ENCODE data around the gene C6orf141.
A peak's percentile ranks its signal among the peaks of the same experiment; 100 is the strongest.

C6orf141 gene

GRCh38 chr6:49540614-49541013, 9.9 kb upstream of the C6orf141 start:
- DNase-seq = no peak

- no peak for DNase-seq
These were observed 9.2 kb upstream of the C6orf141 start for GRCh38 chr6:49541210-49541724.

- no peak for DNase-seq
These were observed 8.5 kb upstream of the C6orf141 start for GRCh38 chr6:49541936-49542335.

DNA sequence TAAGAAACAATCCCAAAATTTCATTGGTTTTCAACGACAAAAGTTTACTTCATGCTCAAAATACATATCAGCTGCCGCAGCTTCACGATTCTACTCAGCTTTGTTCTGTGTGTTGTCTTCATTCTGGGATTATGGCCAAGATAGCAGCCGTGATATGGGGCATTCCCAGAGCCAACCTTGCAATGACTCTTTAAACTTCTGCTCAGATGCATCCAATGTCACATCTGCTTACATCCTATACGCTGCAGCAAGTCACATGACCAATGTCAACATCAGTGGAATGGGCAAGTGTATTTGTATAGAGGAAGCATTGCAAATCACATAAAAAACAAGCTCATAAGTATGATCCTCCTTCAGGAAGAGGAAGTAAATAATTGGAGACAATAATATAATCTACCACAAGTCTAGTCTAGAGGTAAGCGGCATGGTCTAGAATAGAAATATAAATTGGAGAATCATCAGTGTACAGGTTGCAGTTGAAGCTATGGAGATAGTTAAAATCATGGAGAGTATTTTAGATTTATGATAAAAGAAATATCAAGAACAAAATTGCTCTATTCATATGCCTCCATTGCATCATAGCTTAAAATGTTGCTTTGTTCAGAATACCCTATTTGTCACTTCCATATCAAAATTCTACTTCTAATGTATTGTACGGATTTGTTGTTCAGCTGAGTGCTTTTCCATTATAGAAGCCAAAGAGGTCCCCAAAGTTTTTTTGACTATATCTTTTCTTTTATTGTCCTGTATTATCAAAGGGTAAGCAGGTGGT, 7.2 kb upstream of the C6orf141 start:
- DNase-seq = no peak

DNA sequence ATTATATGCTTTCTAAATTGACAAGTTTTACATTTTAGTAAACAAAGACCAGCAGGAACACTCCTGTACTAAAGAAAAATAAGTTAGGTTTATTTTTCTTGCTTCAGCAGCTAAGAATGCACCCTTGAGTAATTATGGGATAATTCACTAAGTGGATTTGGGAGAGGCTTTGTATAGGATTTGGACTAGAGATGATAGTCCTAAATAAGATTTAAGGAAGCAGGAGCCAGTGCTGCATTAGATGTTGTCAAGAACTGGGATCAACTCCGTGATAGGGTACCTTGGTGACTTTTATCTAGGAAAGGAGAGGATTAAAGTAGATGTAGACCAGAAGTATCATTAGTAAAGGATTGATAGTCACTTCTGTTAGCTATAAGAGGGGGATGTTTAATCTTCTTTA, 4.1 kb upstream of the C6orf141 start:
- no peak for DNase-seq

GRCh38 chr6:49548613-49549304, 1.7 kb upstream of the C6orf141 start:
- DNase-seq = no peak

DNA sequence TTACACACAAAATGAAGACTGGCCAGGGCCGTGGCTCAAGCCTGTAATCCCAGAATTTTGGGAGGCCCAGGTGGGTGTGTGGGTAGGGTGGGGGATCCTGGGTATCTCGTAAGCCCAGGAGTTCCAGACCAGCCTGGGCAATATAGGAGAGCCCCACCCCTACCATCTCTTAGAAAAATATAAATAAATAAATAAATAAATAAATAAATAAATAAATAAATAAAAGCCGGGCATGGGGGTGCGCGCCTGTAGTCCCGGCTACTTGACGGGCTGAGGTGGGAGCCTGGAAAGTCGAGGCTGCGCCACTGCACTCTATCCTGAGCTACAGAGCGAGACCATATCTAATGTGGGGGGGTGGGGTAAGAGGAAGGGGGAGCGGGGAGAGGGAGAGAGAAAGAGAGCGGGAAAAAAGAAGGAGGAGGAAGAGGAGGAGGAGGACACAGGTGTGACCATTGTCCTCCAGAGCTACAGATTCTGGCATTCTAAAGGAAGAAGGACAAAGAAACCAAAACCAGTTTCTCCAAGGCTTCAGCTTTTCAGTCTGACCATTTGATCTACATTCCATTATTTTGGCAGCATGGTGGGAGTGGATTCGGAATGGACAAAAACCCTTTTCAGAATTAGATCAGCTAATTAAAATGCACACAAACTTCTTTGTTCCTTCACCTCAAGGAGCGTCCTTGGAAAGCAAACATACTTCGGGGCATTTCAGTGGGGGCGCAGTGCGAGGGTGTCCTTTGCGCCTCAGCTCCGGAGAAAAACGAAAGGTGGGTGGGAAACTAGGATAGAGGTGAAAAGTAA, 577 bp upstream of the C6orf141 start:
- no peak for DNase-seq

- peak; percentile 3 for DNase-seq
These were observed 804 bp downstream of the C6orf141 start for GRCh38 chr6:49551078-49551865.

DNA sequence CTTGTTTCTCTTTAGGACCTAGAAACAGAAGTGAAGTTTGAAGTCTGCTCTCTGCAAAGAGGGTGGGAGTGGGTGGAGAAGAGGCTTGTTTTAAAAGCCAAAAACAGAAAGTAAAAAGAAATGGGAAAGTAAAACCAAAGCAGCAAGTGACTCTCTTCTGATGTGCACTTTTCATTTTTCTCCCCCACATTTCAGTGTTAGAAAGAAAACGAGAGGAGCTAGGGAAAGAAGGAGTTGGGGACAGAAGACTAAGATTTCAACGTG, 1.3 kb downstream of the C6orf141 start:
- DNase-seq = no peak

- no peak for DNase-seq
These were observed 2.1 kb downstream of the C6orf141 start for GRCh38 chr6:49552596-49552995.

- DNase-seq = no peak
These were observed 2.9 kb downstream of the C6orf141 start for GRCh38 chr6:49553384-49553783.

- DNase-seq = no peak
These were observed 5.5 kb downstream of the C6orf141 start for GRCh38 chr6:49555951-49556350.

- peak; percentile 33 for DNase-seq
These were observed 6.0 kb downstream of the C6orf141 start for GRCh38 chr6:49556429-49556837.

- DNase-seq = no peak
These were observed 6.7 kb downstream of the C6orf141 start for GRCh38 chr6:49557177-49557576.

GRCh38 chr6:49558238-49558637, 7.8 kb downstream of the C6orf141 start:
- DNase-seq = no peak

DNA sequence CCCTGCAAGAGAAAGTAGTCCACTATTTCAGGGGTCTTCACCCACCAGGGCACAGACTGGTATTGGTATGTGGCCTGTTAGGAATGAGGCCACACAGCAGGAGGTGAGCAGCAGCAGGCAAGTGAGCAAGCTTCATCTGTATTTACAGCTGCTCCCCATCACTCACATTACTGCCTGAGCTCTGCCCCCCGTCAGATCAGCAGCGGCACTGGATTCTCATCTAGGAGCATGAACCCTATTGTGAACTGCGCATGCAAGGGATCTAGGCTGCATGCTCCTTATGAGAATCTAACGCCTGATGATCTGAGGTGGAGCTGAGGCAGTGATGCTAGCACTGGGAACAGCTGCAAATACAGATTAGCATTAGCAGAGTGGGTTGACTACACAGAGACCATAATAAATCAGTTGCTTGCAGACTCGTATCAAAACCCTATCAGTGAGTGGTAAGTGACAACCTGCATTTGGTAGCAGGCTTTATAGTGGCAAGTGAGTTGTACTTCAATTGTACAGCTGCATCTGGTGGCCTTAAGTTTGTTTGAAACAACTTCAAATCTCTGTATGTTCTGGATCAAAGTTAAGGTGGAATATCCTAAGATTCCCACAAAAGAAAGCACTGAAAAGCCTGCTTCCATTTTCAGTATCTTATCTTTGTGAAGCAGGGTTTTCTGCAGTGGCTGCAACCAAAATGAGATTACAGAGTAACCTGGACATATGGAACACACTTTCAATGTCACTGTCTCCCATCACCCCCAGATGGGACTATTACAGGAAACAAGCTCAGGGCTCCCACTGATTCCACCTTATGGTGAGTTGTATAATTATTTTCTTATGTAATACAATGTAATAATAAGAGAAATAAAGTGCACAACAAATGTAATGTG, 12.8 kb downstream of the C6orf141 start:
- no peak for DNase-seq

DNA sequence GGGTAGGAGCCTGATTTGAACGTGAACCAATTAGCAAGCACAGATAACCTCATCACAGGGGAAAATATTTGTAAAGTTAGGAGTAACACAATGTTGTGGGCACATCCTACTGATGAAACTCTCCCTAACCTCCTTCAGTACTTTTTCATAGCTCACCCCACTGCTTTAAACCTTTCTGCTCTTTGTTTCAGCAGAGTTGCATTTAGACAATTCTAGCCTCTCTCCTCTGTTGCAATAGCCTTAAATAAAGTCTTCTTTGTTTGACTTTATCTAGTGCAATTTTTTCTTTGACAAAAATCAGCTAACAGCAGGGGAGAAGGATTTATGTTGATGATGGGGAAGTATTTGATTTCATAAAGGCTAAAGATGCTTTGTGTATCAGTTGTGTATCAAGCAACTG, 14.1 kb downstream of the C6orf141 start:
- no peak for DNase-seq

DNA sequence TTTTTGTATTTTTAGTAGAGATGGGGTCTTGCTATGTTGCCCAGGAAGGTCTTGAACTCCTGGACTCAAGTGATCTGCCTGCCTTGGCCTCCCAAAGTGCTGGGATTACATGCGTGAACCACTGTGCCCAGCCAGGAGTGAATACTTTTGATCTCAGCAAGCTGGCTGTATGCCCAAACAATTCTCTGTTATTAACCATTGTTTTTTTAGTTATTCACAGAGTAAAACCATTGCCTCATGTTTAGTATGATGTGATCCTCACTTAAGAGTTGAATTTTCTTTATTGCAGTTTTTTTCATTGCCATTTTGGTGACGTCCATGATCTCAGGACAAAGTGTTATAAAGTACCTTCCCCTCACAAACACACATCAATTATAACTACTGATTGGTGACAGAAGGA, 14.8 kb downstream of the C6orf141 start:
- DNase-seq = no peak

- DNase-seq = no peak
These were observed 15.4 kb downstream of the C6orf141 start for GRCh38 chr6:49565855-49566254.

DNA sequence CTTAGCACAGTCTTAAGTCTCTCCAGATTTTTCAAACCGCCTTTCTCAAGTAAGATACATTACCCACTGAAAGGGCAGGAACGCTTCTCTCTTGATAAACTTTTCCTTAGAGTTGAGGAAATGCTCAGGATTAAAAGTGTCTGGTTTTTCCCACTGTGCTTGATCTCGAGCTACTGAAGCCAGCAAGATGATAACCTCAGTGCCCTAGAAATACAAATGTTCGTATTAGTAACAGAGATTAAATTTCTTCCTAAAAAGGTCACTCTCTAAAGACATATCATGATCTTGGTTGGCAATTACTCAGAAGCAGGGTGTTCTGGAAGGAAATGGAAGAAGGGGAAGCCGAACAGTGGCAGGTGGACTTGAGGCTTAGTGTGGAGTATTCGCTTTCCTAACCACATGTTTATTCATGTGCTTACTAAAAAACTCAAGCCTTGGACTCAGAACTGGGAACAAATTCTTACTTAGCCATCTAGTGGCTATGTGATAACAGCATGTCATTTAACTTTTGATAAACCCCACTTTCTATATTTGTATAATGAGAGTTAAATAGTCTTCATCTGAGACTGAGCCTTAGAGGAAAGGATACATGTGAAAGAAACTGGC, 20.1 kb downstream of the C6orf141 start:
- no peak for DNase-seq

- no peak for DNase-seq
These were observed 26.1 kb downstream of the C6orf141 start for GRCh38 chr6:49576618-49577017.

Data from activated CD4-positive, alpha-beta T cell treated with anti-CD3 and anti-CD28 coated beads, Interleukin-2, amount 50 U/mL, for 16 hours (primary cell).